ENCODE data around the gene ZDHHC3. TPM values are rescaled to one million over a fixed set of nuclear protein-coding genes. Genes with fewer than 3 reads are reported as not detected.

ZDHHC3 gene
- total RNA-seq, 1 experiment from 2014 or later = 58.0 TPM

GRCh38 chr3:44877333-44877732 lies 98.6 kb downstream of the ZDHHC3 start:
- H3K36me3 Mint-ChIP-seq = no peaks in the 10 kb centered on the region
- DNase-seq (ENCODE audit: low spot score) = no peak
- H3K27ac Mint-ChIP-seq = no peak overlapping the region
- ATAC-seq = no peak
- H3K27me3 Mint-ChIP-seq (ENCODE audit: low read depth) = no peaks in the 10 kb centered on the region
- H3K4me3 Mint-ChIP-seq = no peak overlapping the region
- CTCF ChIA-PET = no interaction called here
- H3K9me3 Mint-ChIP-seq = no peaks in the 10 kb centered on the region
- TF ChIP-seq ATF1 (CRISPR knock-in tag; IDR thresholded peaks at IDR 0.05) = no peak
- TF ChIP-seq ZMAT4 (CRISPR knock-in tag; IDR thresholded peaks at IDR 0.05) = no peak
- no peak for TF ChIP-seq MLX (CRISPR knock-in tag; IDR thresholded peaks at IDR 0.05)
- TF ChIP-seq HMGA2 (CRISPR knock-in tag; IDR thresholded peaks at IDR 0.05) = no peak
- no peak for TF ChIP-seq ATF2 (CRISPR knock-in tag; IDR thresholded peaks at IDR 0.05; ENCODE audit: borderline replicate concordance, low read depth)
- TF ChIP-seq NFYB (CRISPR knock-in tag; conservative IDR thresholded peaks at IDR 0.05; ENCODE audit: low read depth) = no peak
- no peak for TF ChIP-seq ZBTB21 (CRISPR knock-in tag; IDR thresholded peaks at IDR 0.05; ENCODE audit: borderline replicate concordance)
- no peak for TF ChIP-seq HMGXB4 (CRISPR knock-in tag; IDR thresholded peaks at IDR 0.05)
- TF ChIP-seq AFF4 (CRISPR knock-in tag; IDR thresholded peaks at IDR 0.05; ENCODE audit: borderline replicate concordance) = no peak
- no peak for TF ChIP-seq CTCF (IDR thresholded peaks at IDR 0.05)
- no peaks in the 10 kb centered on the region for H3K4me1 Mint-ChIP-seq
- POLR2A ChIA-PET = no interaction called here

- no peaks in the 10 kb centered on the region for H3K36me3 Mint-ChIP-seq
- POLR2A ChIA-PET = no interaction called here
- ATAC-seq = no peak
- peaks cover 4% of the 10 kb centered on the region; the same call in 1 of the 2 replicates for H3K4me1 Mint-ChIP-seq
- no peak for DNase-seq (ENCODE audit: low spot score)
- CTCF ChIA-PET = no interaction called here
- no peaks in the 10 kb centered on the region for H3K9me3 Mint-ChIP-seq
- H3K4me3 Mint-ChIP-seq = no peak overlapping the region
- no peak for TF ChIP-seq RORB (CRISPR knock-in tag; IDR thresholded peaks at IDR 0.05)
- no peak for TF ChIP-seq TEAD1 (CRISPR knock-in tag; IDR thresholded peaks at IDR 0.05)
- no peak for TF ChIP-seq SMAD3 (CRISPR knock-in tag; IDR thresholded peaks at IDR 0.05; ENCODE audit: borderline replicate concordance)
- no peak for TF ChIP-seq USF2 (CRISPR knock-in tag; IDR thresholded peaks at IDR 0.05)
- TF ChIP-seq SMAD4 (CRISPR knock-in tag; IDR thresholded peaks at IDR 0.05) = no peak
- no peak for TF ChIP-seq CBFB (CRISPR knock-in tag; IDR thresholded peaks at IDR 0.05; ENCODE audit: low read depth)
- no peak for TF ChIP-seq GRHL2 (CRISPR knock-in tag; IDR thresholded peaks at IDR 0.05; ENCODE audit: insufficient replicate concordance, severe bottlenecking)
- no peak for TF ChIP-seq ZBTB21 (CRISPR knock-in tag; IDR thresholded peaks at IDR 0.05; ENCODE audit: borderline replicate concordance)
- TF ChIP-seq JAZF1 (CRISPR knock-in tag; IDR thresholded peaks at IDR 0.05) = no peak
- TF ChIP-seq ZSCAN18 (CRISPR knock-in tag; IDR thresholded peaks at IDR 0.05) = no peak
- TF ChIP-seq FOXK1 (CRISPR knock-in tag; IDR thresholded peaks at IDR 0.05) = no peak
- no peaks in the 10 kb centered on the region for H3K27me3 Mint-ChIP-seq (ENCODE audit: low read depth)
- no peak overlapping the region for H3K27ac Mint-ChIP-seq
These were observed 100.4 kb downstream of the ZDHHC3 start for GRCh38 chr3:44875596-44875995.
